ENCODE data around the gene KBTBD12.
A peak's percentile ranks its signal among the peaks of the same experiment; 100 is the strongest.

DNA sequence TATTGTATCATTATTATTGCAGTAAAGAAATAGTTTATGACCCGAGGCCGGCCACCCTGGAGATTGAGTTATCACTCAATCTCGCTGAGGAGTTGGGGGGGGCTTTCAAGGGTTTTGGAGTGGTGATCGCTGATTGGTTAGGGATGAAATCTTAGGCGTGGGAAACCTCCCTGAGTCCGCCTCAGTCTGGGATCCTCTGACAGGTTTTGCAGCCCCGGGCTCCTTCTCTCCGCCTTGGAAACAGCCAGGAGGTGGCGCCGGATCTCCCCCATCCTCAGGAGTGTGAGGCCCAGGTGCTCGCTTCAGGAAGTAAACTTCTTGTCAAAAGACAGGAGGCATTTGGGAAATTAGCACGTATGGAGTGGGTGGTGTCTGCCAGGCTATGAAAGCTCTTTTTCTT, 96.1 kb downstream of the KBTBD12 start:
- TF ChIP-seq, protein P1, sequence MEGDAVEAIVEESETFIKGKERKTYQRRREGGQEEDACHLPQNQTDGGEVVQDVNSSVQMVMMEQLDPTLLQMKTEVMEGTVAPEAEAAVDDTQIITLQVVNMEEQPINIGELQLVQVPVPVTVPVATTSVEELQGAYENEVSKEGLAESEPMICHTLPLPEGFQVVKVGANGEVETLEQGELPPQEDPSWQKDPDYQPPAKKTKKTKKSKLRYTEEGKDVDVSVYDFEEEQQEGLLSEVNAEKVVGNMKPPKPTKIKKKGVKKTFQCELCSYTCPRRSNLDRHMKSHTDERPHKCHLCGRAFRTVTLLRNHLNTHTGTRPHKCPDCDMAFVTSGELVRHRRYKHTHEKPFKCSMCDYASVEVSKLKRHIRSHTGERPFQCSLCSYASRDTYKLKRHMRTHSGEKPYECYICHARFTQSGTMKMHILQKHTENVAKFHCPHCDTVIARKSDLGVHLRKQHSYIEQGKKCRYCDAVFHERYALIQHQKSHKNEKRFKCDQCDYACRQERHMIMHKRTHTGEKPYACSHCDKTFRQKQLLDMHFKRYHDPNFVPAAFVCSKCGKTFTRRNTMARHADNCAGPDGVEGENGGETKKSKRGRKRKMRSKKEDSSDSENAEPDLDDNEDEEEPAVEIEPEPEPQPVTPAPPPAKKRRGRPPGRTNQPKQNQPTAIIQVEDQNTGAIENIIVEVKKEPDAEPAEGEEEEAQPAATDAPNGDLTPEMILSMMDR (conservative IDR thresholded peaks at IDR 0.05) = peak; percentile 96
- no peak for TF ChIP-seq ZFX (IDR thresholded peaks at IDR 0.05)
